GM12878 (cell line): ENCODE data around the gene OGFOD2. TPM values are rescaled to one million over a fixed set of nuclear protein-coding genes. Genes with fewer than 3 reads are reported as not detected.

Source experiments
- ATAC-seq: fragments of 200-7000 bp; cut with Tn5 transposase; 3 replicates; pipeline ENCODE4 v1.9.1; 2020; ENCODE audit warnings: mild to moderate bottlenecking, moderate library complexity
- BruUV-seq: library from RNA; stranded (reverse); fragments of 400-500 nt; replicated peaks from 2 replicates; lab custom pipeline; 2021; lab: Mats Ljungman, UMichigan
- CTCF ChIA-PET: fragments of 300-600 bp; sonication (Branson Sonifier 250); formaldehyde crosslinking; extraction: SDS; loops from one replicate; lab custom pipeline; 2021; ENCODE audit warnings: inconsistent platforms; lab: Yijun Ruan, JAX
- POLR2A ChIA-PET: fragments of 350-600 bp; formaldehyde crosslinking; extraction: SDS; loops from one replicate; lab custom pipeline; 2021; ENCODE audit warnings: inconsistent platforms; lab: Charles Lee
- RAD21 ChIA-PET: fragments of 300-600 bp; sonication (Branson Sonifier 250); formaldehyde crosslinking; loops from one replicate; lab custom pipeline; 2023; ENCODE audit warnings: antibody characterized with exemption; ENCODE audit not compliant: unreplicated experiment; lab: Charles Lee
- SMC1A ChIA-PET: fragments of 300-600 bp; sonication (Branson Sonifier 250); formaldehyde crosslinking; loops from one replicate; lab custom pipeline; 2023; ENCODE audit not compliant: unreplicated experiment, uncharacterized antibody; lab: Charles Lee
- DNase-seq: peaks from one replicate; pipeline ENCODE4 v3.0.0-alpha.2; 2011; ENCODE audit warnings: low read depth, low spot score
- FAIRE-seq: peaks from 3 replicates; lab custom pipeline; 2011; peaks lifted over from hg19 to GRCh38; lab: Jason Lieb, UNC
- H2AFZ ChIP-seq: 2 replicates; pipeline ENCODE4 v1.6.0; 2011; ENCODE audit warnings: low read depth, low read length, control low read depth; ENCODE audit not compliant: control insufficient read depth
- H3K27ac ChIP-seq: 2 replicates; pipeline ENCODE4 v1.5.1; 2011; ENCODE audit warnings: control low read depth; ENCODE audit not compliant: control insufficient read depth, insufficient read depth
- H3K27me3 ChIP-seq, 2 experiments: replicated peaks in 1 of 2; 2 replicates each; pipeline versions ENCODE4 v1.6.0 to v1.6.1; 2011; ENCODE audit warnings: low read length in 1 of 2; ENCODE audit not compliant: control insufficient read depth in 2 of 2, insufficient read depth in 2 of 2
- H3K36me3 ChIP-seq, 2 experiments: 2 replicates each; pipeline ENCODE4 v1.5.1; 2011; ENCODE audit warnings: low read length in 1 of 2; ENCODE audit not compliant: control insufficient read depth in 2 of 2, insufficient read depth in 2 of 2
- H3K4me1 ChIP-seq: 2 replicates; pipeline ENCODE4 v1.6.1; 2011; ENCODE audit warnings: mild to moderate bottlenecking, low read length, moderate library complexity, mixed read lengths; ENCODE audit not compliant: control insufficient read depth, insufficient read depth
- H3K4me2 ChIP-seq: 2 replicates; pipeline ENCODE4 v1.6.0; 2011; ENCODE audit warnings: control low read depth; ENCODE audit not compliant: control insufficient read depth, insufficient read depth
- H3K4me3 ChIP-seq: fragments of 200-600 bp; sonication (generic); 2 replicates; pipeline ENCODE4 v1.5.1; 2016
- H3K79me2 ChIP-seq: 2 replicates; pipeline ENCODE4 v1.6.0; 2011; ENCODE audit warnings: low read length; ENCODE audit not compliant: control insufficient read depth, insufficient read depth
- H3K9ac ChIP-seq: 2 replicates; pipeline ENCODE4 v1.8.0; 2011; ENCODE audit warnings: low read length, control low read depth, mixed read lengths; ENCODE audit not compliant: control insufficient read depth, insufficient read depth
- H3K9me3 ChIP-seq: replicated peaks from 3 replicates; pipeline ENCODE4 v1.5.1; 2011; ENCODE audit warnings: mild to moderate bottlenecking, low read length; ENCODE audit not compliant: control insufficient read depth, insufficient read depth
- H4K20me1 ChIP-seq: 2 replicates; pipeline ENCODE4 v1.6.0; 2011; ENCODE audit not compliant: control insufficient read depth, insufficient read depth
- BACH1 ChIP-seq: fragments of 450-650 bp; IDR thresholded peaks from 2 replicates; pipeline ENCODE4 v1.6.1; 2017; ENCODE audit warnings: mild to moderate bottlenecking, borderline replicate concordance
- E2F4 ChIP-seq: IDR thresholded peaks from 2 replicates; pipeline ENCODE4 v1.6.1; 2012; ENCODE audit warnings: low read depth, low read length, improper control_type of control experiment
- FOXM1 ChIP-seq: IDR thresholded peaks from 2 replicates; pipeline ENCODE4 v1.6.1; 2012; ENCODE audit warnings: low read depth, mild to moderate bottlenecking, inconsistent platforms, low read length, moderate library complexity
- HDAC6 ChIP-seq: fragments of 200-600 bp; sonication (generic); IDR thresholded peaks from one replicate; pipeline ENCODE4 v1.8.0; 2017; ENCODE audit warnings: antibody characterized with exemption; ENCODE audit not compliant: unreplicated experiment
- HDGF ChIP-seq: fragments of 450-650 bp; IDR thresholded peaks from 2 replicates; pipeline ENCODE4 v1.6.1; 2016; ENCODE audit warnings: antibody characterized with exemption
- JUNB ChIP-seq: IDR thresholded peaks from 2 replicates; pipeline ENCODE4 v1.6.1; 2016; ENCODE audit warnings: antibody characterized with exemption, mild to moderate bottlenecking
- MEF2A ChIP-seq: IDR thresholded peaks from 2 replicates; pipeline ENCODE4 v1.6.1; 2011; ENCODE audit warnings: low read depth, mild to moderate bottlenecking, low read length, moderate library complexity; ENCODE audit not compliant: insufficient read depth
- MYC ChIP-seq: IDR thresholded peaks from 2 replicates; pipeline ENCODE4 v1.6.1; 2011; ENCODE audit warnings: mild to moderate bottlenecking, low read length, moderate library complexity, inconsistent platforms; ENCODE audit not compliant: insufficient read depth, insufficient replicate concordance, insufficient read length, severe bottlenecking
- POLR2AphosphoS2 ChIP-seq: IDR thresholded peaks from 2 replicates; pipeline ENCODE4 v1.6.1; 2011; ENCODE audit warnings: low read depth, mild to moderate bottlenecking, low read length, improper control_type of control experiment, moderate library complexity
- SIN3A ChIP-seq: IDR thresholded peaks from 2 replicates; pipeline ENCODE4 v1.6.1; 2012; ENCODE audit warnings: low read depth, low read length, improper control_type of control experiment
- YY1 ChIP-seq: IDR thresholded peaks from 2 replicates; pipeline ENCODE4 v1.6.1; 2011; ENCODE audit warnings: low read depth, mild to moderate bottlenecking, low read length
- ZBTB11 ChIP-seq: fragments of 450-650 bp; formaldehyde crosslinking; IDR thresholded peaks from 2 replicates; pipeline ENCODE4 v1.5.0; 2022; ENCODE audit warnings: mild to moderate bottlenecking, missing genetic modification characterization
- ZNF217 ChIP-seq: fragments of 450-650 bp; IDR thresholded peaks from 2 replicates; pipeline ENCODE4 v1.6.1; 2017; ENCODE audit warnings: antibody characterized with exemption, mild to moderate bottlenecking
- WGBS: methylation state at CpG from one replicate; pipeline ENCODE4 v1.1.6; 2016; ENCODE audit warnings: low lambda C conversion rate; ENCODE audit not compliant: insufficient replicate concordance, insufficient coverage; ENCODE audit errors: missing lambda C conversion rate; 5-methylcytosine and 5-hydroxymethylcytosine counted together
- in situ Hi-C: fragments of 300-500 bp; cut with MboI; formaldehyde crosslinking; loops from 9 replicates; pipeline ENCODE4 v1.14.3; 2018; ENCODE audit warnings: mixed read lengths
- intact Hi-C: fragments of 100-400 bp; cut with micrococcal nuclease; formaldehyde crosslinking; loops from one replicate; pipeline ENCODE4 v1.14.2; 2022; ENCODE audit not compliant: unreplicated experiment
- polyA plus RNA-seq, 11 experiments: library from polyadenylated mRNA; depleted of rRNA in 4 of 11; unstranded in 6 of 11; stranded (reverse) in 5 of 11; fragments of >200 nt; fragmentation: Nextera tagmentation in 4 of 11; fragmentation: Illumina TruSeq in 1 of 11; extraction: Ambion mirVana in 4 of 11; extraction: Trizol in 1 of 11; gene quantifications; 1 replicate in 1 of 11; 2 replicates in 10 of 11; pipeline versions ENCODE4 v1.2.1 to v1.2.3, GENCODE V29; 2011 to 2016; ENCODE audit warnings: inconsistent platforms in 2 of 11, missing spikeins in 2 of 11, low read depth in 1 of 11
- total RNA-seq, 4 experiments: library from RNA; depleted of rRNA in 3 of 4; stranded (reverse); fragments of >200 nt in 3 of 4; fragmentation: Illumina TruSeq in 1 of 4; extraction: Trizol in 1 of 4; gene quantifications; 2 replicates each; pipeline versions ENCODE4 v1.2.1 to v1.2.3, GENCODE V29; 2013 to 2021
- TF ChIP-seq, protein P1 (sequence below): fragments of 450-650 bp; IDR thresholded peaks from 2 replicates; pipeline ENCODE4 v1.6.1; 2016; ENCODE audit warnings: mild to moderate bottlenecking

Gene OGFOD2
- total and polyA plus RNA-seq, 10 of the 15 experiments (the other 5 are each of a cell fraction or from before 2014, with no cell fraction given): 0.93 to 29.2 (median 16.3) TPM

- no peak overlapping the region for H3K9ac ChIP-seq
- intact Hi-C loops: no loop called here
- CTCF ChIA-PET: interaction anchor here (0.6 kb wide), 1 partner anchor 212 kb away, joined by 3 read pairs; no protein-coding TSS in a partner anchor
- no peak overlapping the region for H3K27ac ChIP-seq
- H3K4me2 ChIP-seq: no peak overlapping the region
- no peaks in the 10 kb centered on the region for H3K9me3 ChIP-seq
- no peak overlapping the region for H2AFZ ChIP-seq
- BruUV-seq: no TSS peak
- DNase-seq: no peak
- TF ChIP-seq HDGF (no peak), FOXM1 (no peak), E2F4 (no peak), SIN3A (no peak), BACH1 (no peak), MYC (no peak)
- TF ChIP-seq, all 136 proteins: peak for 0
- H3K4me3 ChIP-seq: no peak overlapping the region
- ChIA-PET RAD21 (no interaction called here), SMC1A (interaction anchor here (1.3 kb wide), 1 partner anchor 17 kb away, joined by 3 read pairs; no protein-coding TSS in a partner anchor), POLR2A (no interaction called here)
- in situ Hi-C loops: no loop called here
- H3K36me3 ChIP-seq: no peaks in the 10 kb centered on the region
- no peak for FAIRE-seq
- ATAC-seq: no peak
- 50% methylated on average over 7 of the region's 7 CpGs for WGBS
- no peaks in the 10 kb centered on the region for H3K79me2 ChIP-seq
- no peaks in the 10 kb centered on the region for H4K20me1 ChIP-seq
- no peaks in the 10 kb centered on the region; a peak in 1 of 4 replicates for H3K27me3 ChIP-seq
- no peaks in the 10 kb centered on the region for H3K4me1 ChIP-seq
These were observed 53.4 kb downstream of the OGFOD2 start for GRCh38 chr12:123028475-123028874.

- DNase-seq (no peak), ATAC-seq (no peak), FAIRE-seq (no peak)
- H4K20me1 ChIP-seq: no peaks in the 10 kb centered on the region
- H3K27ac ChIP-seq: no peak overlapping the region
- no peak overlapping the region for H3K4me3 ChIP-seq
- no peaks in the 10 kb centered on the region for H3K79me2 ChIP-seq
- intact Hi-C loops: no loop called here
- H3K4me2 ChIP-seq: no peak overlapping the region
- no TSS peak for BruUV-seq
- no peaks in the 10 kb centered on the region for H3K9me3 ChIP-seq
- ChIA-PET RAD21 (no interaction called here), SMC1A (no interaction called here), POLR2A (no interaction called here), CTCF (no interaction called here)
- H3K9ac ChIP-seq: no peak overlapping the region
- H3K27me3 ChIP-seq: no peaks in the 10 kb centered on the region; a peak in 1 of 4 replicates
- no peaks in the 10 kb centered on the region for H3K4me1 ChIP-seq
- H3K36me3 ChIP-seq: no peaks in the 10 kb centered on the region
- in situ Hi-C loops: no loop called here
- H2AFZ ChIP-seq: no peak overlapping the region
- TF ChIP-seq MEF2A (no peak), POLR2AphosphoS2 (no peak), HDAC6 (no peak), ZBTB11 (CRISPR knock-in tag) (no peak), YY1 (no peak), ZNF217 (no peak), JUNB (no peak), BACH1 (no peak)
- TF ChIP-seq, protein P1, sequence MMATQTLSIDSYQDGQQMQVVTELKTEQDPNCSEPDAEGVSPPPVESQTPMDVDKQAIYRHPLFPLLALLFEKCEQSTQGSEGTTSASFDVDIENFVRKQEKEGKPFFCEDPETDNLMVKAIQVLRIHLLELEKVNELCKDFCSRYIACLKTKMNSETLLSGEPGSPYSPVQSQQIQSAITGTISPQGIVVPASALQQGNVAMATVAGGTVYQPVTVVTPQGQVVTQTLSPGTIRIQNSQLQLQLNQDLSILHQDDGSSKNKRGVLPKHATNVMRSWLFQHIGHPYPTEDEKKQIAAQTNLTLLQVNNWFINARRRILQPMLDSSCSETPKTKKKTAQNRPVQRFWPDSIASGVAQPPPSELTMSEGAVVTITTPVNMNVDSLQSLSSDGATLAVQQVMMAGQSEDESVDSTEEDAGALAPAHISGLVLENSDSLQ: no peak
These were observed 54.5 kb downstream of the OGFOD2 start for GRCh38 chr12:123029550-123029949.
